NB4 (cell line): ENCODE results near the gene ATP10A.

Experiments used
- MYC ChIP-seq: IDR thresholded peaks from 2 replicates; pipeline ENCODE4 v1.6.1; 2011; ENCODE audit warnings: low read depth, low read length
- POLR2A ChIP-seq: IDR thresholded peaks from 2 replicates; pipeline ENCODE4 v1.6.1; 2011; ENCODE audit warnings: mild to moderate bottlenecking; ENCODE audit not compliant: insufficient read length; ENCODE audit errors: extremely low read depth
- TF ChIP-seq, protein P1 (sequence below): IDR thresholded peaks from one replicate; pipeline ENCODE4 v1.5.1; 2012; ENCODE audit warnings: low read depth, low read length
- TF ChIP-seq, protein P2 (sequence below): IDR thresholded peaks from 2 replicates; pipeline ENCODE4 v1.6.1; 2011; ENCODE audit warnings: low read depth, low read length

DNA sequence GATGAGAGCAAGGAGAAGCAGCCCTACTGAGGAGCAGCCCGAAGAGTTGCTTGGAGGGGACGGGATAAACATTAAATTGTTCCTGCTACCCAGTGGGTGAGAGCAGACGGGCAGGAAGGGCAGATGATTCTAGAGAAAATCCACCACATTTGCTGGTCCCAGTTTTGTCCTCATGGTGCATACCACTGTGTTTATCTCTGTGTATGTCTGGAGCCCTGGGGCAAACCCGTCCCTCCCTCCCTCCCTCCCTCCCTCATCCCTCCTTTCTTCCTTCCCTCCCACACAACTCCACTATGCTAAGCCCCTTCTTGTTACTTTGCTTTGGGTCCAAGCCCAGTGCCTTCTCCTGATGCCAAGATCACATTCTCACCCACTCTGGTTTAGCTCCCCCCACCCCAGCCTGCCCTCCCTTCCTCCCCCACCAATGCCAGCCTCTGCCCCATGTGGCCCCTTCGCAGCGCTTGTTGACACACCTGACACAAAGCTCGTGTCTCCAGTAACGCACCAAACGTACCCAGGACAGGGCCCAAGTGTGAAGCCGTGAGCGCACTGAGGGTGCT is 194.8 kb downstream of the ATP10A start:
- TF ChIP-seq POLR2A (no peak), MYC (no peak)
- TF ChIP-seq, protein P1, sequence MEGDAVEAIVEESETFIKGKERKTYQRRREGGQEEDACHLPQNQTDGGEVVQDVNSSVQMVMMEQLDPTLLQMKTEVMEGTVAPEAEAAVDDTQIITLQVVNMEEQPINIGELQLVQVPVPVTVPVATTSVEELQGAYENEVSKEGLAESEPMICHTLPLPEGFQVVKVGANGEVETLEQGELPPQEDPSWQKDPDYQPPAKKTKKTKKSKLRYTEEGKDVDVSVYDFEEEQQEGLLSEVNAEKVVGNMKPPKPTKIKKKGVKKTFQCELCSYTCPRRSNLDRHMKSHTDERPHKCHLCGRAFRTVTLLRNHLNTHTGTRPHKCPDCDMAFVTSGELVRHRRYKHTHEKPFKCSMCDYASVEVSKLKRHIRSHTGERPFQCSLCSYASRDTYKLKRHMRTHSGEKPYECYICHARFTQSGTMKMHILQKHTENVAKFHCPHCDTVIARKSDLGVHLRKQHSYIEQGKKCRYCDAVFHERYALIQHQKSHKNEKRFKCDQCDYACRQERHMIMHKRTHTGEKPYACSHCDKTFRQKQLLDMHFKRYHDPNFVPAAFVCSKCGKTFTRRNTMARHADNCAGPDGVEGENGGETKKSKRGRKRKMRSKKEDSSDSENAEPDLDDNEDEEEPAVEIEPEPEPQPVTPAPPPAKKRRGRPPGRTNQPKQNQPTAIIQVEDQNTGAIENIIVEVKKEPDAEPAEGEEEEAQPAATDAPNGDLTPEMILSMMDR, result no peak
- TF ChIP-seq, protein P2, sequence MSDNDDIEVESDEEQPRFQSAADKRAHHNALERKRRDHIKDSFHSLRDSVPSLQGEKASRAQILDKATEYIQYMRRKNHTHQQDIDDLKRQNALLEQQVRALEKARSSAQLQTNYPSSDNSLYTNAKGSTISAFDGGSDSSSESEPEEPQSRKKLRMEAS, result no peak
